GM23248 (cell line): ENCODE results near the gene CFP. TPM values are rescaled to one million over a fixed set of nuclear protein-coding genes. Genes with fewer than 3 reads are reported as not detected.

Source experiments
- DNase-seq: peaks from one replicate; pipeline ENCODE4 v3.0.0-alpha.2; 2015
- H2AFZ ChIP-seq: fragments of 200-600 bp; sonication (generic); 2 replicates; pipeline ENCODE4 v1.6.1; 2016; ENCODE audit warnings: antibody characterized with exemption
- H3F3A ChIP-seq: fragments of 200-600 bp; sonication (generic); 2 replicates; pipeline ENCODE4 v1.6.1; 2016; ENCODE audit warnings: mild to moderate bottlenecking, antibody characterized with exemption, mixed run types; ENCODE audit not compliant: insufficient read depth
- H3K27ac ChIP-seq: fragments of 200-600 bp; sonication (generic); 2 replicates; pipeline ENCODE4 v1.5.1; 2016; ENCODE audit warnings: mild to moderate bottlenecking
- H3K27me3 ChIP-seq: fragments of 200-600 bp; sonication (generic); replicated peaks from 2 replicates; pipeline ENCODE4 v1.6.1; 2016; ENCODE audit warnings: mild to moderate bottlenecking; ENCODE audit not compliant: insufficient read depth
- H3K36me3 ChIP-seq: fragments of 200-600 bp; sonication (generic); 2 replicates; pipeline ENCODE4 v1.6.1; 2016; ENCODE audit warnings: low read depth, mild to moderate bottlenecking
- H3K4me1 ChIP-seq: fragments of 200-600 bp; sonication (generic); 2 replicates; pipeline ENCODE4 v1.6.1; 2016; ENCODE audit warnings: mild to moderate bottlenecking; ENCODE audit not compliant: insufficient read depth
- H3K4me2 ChIP-seq: fragments of 200-600 bp; sonication (generic); one replicate; pipeline ENCODE4 v1.6.1; 2016; ENCODE audit warnings: mild to moderate bottlenecking; ENCODE audit not compliant: unreplicated experiment
- H3K4me3 ChIP-seq: fragments of 200-600 bp; sonication (generic); 2 replicates; pipeline ENCODE4 v1.5.1; 2016; ENCODE audit warnings: mild to moderate bottlenecking
- H3K79me2 ChIP-seq: fragments of 200-600 bp; sonication (generic); 2 replicates; pipeline ENCODE4 v1.6.1; 2016; ENCODE audit warnings: mild to moderate bottlenecking; ENCODE audit not compliant: insufficient read depth
- H3K9ac ChIP-seq: fragments of 200-600 bp; sonication (generic); 2 replicates; pipeline ENCODE4 v1.6.1; 2016; ENCODE audit warnings: mild to moderate bottlenecking
- H3K9me2 ChIP-seq: fragments of 200-600 bp; sonication (generic); 2 replicates; pipeline ENCODE4 v1.6.1; 2016; ENCODE audit warnings: mixed run types, mild to moderate bottlenecking, moderate library complexity; ENCODE audit not compliant: insufficient read depth
- H3K9me3 ChIP-seq: fragments of 200-600 bp; sonication (generic); one replicate; pipeline ENCODE4 v1.6.1; 2017; ENCODE audit warnings: low read depth
- H4K20me1 ChIP-seq: fragments of 200-600 bp; sonication (generic); 2 replicates; pipeline ENCODE4 v1.6.0; 2016; ENCODE audit not compliant: insufficient read depth
- EZH2 ChIP-seq: fragments of 200-600 bp; sonication (generic); IDR thresholded peaks from 2 replicates; pipeline ENCODE4 v1.6.1; 2018; ENCODE audit warnings: antibody characterized with exemption, mild to moderate bottlenecking; ENCODE audit not compliant: insufficient read depth, poor library complexity, severe bottlenecking
- EZH2phosphoT487 ChIP-seq: fragments of 200-600 bp; sonication (generic); IDR thresholded peaks from 2 replicates; pipeline ENCODE4 v1.6.1; 2018; ENCODE audit warnings: antibody characterized with exemption, moderate library complexity, mild to moderate bottlenecking, low read depth; ENCODE audit not compliant: insufficient read depth
- WGBS, 2 experiments: methylation state at CpG; one replicate each; pipeline ENCODE4 v1.1.6; 2015 to 2017; ENCODE audit warnings: low lambda C conversion rate in 2 of 2, low coverage in 1 of 2; ENCODE audit errors: missing lambda C conversion rate in 2 of 2; 5-methylcytosine and 5-hydroxymethylcytosine counted together
- in situ Hi-C: fragments of 300-500 bp; cut with MboI; formaldehyde crosslinking; loops from 2 replicates; pipeline ENCODE4 v1.15.0; 2020
- polyA plus RNA-seq: library from polyadenylated mRNA; unstranded; fragments of >200 nt; fragmentation: Nextera tagmentation; extraction: Ambion mirVana; gene quantifications from 2 replicates; pipeline ENCODE4 v1.2.1, GENCODE V29; 2016
- total RNA-seq: library from RNA; depleted of rRNA; stranded (reverse); fragments of >200 nt; shearing (Covaris generic); gene quantifications from 2 replicates; pipeline ENCODE4 v1.2.3, GENCODE V29; 2014

The CFP gene
- total and polyA plus RNA-seq, 2 experiments from 2014 or later = not detected

DNA sequence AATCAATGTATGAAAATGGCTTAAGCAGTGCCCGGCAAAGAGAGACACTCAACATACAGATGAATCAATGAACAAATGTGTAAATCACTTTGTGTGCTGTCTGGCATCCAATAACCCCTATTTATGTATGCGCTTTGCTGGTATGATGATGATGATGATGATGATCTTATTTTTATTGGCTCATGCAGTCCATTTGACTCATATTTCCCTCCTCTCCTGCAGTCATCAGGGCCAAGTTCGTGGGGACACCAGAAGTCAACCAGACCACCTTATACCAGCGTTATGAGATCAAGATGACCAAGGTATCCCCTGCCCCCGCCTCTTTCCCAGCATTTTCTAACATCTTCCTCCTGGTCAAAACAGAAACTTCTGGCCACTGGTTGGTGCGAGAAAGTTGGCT, 45.0 kb downstream of the CFP start:
- WGBS, 2 experiments = 54 to 65% methylated on average over 6 of the region's 6 CpGs
- Histone ChIP-seq H3K9me2 (no peaks in the 10 kb centered on the region), H3K9me3 (no peaks in the 10 kb centered on the region), H3K36me3 (no peaks in the 10 kb centered on the region; the same call in 1 of the 2 replicates), H4K20me1 (no peaks in the 10 kb centered on the region), H3K27me3 (no peaks in the 10 kb centered on the region), H2AFZ (no peak overlapping the region), H3K4me2 (peak overlapping the region; percentile 76), H3F3A (peaks cover 21% of the 10 kb centered on the region; the same call in 1 of the 2 replicates), H3K79me2 (peaks cover 24% of the 10 kb centered on the region), H3K4me3 (peak overlapping the region; percentile 87), H3K27ac (peak overlapping the region; percentile 80), H3K9ac (peak overlapping the region; percentile 94), H3K4me1 (0 out of 2 replicates have a peak, but pooled peaks cover 4% of the 10 kb centered on the region)
- TF ChIP-seq EZH2phosphoT487 (no peak), EZH2 (no peak)
- in situ Hi-C loops = no loop called here
- no peak for DNase-seq

DNA sequence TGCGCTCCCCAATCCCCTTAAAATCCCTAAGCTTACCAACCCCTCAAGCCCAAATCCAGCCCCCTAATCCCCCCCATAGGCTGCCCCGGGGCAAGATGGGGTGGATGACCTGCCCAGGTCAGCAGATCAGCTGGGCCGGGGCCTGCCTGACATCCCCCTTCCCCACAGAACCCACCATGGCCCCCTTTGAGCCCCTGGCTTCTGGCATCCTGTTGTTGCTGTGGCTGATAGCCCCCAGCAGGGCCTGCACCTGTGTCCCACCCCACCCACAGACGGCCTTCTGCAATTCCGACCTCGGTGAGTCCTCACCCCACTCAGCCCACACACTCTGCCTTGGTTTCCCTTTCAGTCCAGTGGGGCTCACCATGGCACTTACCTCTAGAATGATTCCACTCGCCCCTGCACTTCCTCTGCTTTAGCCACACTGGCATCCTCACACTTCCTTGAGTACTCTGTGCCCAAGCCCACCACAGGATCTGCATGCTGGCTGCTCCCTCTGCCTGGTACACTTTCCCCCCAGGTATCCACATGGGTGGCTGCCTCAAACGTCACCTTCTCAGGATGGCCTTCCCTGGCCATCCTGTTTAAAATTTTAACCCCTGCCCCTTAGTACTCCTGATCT, 46.4 kb downstream of the CFP start:
- Histone ChIP-seq H3K4me1 (0 out of 2 replicates have a peak, but pooled peaks cover 7% of the 10 kb centered on the region), H3K27ac (peak overlapping the region; percentile 80), H3F3A (peaks cover 24% of the 10 kb centered on the region; the same call in 1 of the 2 replicates), H4K20me1 (no peaks in the 10 kb centered on the region), H3K79me2 (peaks cover 24% of the 10 kb centered on the region), H2AFZ (no peak overlapping the region), H3K36me3 (no peaks in the 10 kb centered on the region; the same call in 1 of the 2 replicates), H3K9me3 (no peaks in the 10 kb centered on the region), H3K9ac (peak overlapping the region; percentile 94), H3K27me3 (no peaks in the 10 kb centered on the region), H3K9me2 (no peaks in the 10 kb centered on the region), H3K4me2 (peak overlapping the region; percentile 76), H3K4me3 (peak overlapping the region; percentile 87)
- in situ Hi-C loops = no loop called here
- WGBS, 2 experiments = 17 to 45% methylated on average over 4 to 7 of the region's 8 CpGs
- DNase-seq = no peak
- no peak for TF ChIP-seq EZH2phosphoT487
- no peak for TF ChIP-seq EZH2

DNA sequence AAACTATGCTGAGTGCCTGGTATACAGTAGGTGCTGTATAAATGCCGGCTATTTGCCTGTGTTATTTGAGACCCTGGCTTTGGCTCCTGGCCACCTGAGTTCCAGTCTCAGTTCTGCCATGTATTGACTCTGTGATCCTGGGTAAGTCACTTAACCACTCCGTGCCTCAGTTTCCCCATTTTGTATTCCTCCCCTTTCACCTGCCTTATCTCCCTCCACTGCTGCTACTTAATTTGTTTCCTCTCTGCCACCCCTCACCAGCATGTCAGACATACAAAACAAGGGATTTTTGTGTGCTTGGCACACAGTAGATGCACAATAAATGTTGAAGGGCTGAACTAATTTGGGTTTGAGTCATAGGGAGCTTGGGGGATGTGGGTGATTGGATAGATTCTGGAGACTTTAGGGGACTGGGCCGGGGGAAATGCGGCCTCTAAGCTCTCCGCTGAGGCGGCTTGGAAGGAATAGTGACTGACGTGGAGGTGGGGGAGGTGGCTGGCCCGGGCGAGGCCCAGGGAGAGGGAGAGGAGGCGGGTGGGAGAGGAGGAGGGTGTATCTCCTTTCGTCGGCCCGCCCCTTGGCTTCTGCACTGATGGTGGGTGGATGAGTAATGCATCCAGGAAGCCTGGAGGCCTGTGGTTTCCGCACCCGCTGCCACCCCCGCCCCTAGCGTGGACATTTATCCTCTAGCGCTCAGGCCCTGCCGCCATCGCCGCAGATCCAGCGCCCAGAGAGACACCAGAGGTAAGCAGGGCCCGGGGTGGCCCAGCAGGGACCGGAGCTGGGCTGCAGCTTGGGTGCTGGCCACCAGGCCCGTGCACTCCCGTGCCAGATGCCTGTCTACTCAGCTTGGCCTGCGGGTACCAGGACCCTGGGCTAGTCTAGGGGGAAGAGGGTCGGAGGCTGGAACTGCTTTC, 47.7 kb downstream of the CFP start, which contains the start of gene TIMP1:
TSS of gene TIMP1 (plus strand) at position 706 of the 917 bp plus-strand sequence. CDS start 980 bp downstream, outside the sequence.
- Histone ChIP-seq H3K9me3 (no peaks in the 10 kb centered on the region), H3K4me3 (peak within 1 kb of the TSS; percentile 87), H2AFZ (peak within 1 kb of the TSS; percentile 68; the same call in 1 of the 2 replicates), H3K36me3 (no peaks in the 10 kb centered on the region; the same call in 1 of the 2 replicates), H3F3A (peaks cover 24% of the 10 kb centered on the region; the same call in 1 of the 2 replicates), H3K79me2 (peaks cover 24% of the 10 kb centered on the region), H3K27ac (peak within 1 kb of the TSS; percentile 85), H4K20me1 (no peaks in the 10 kb centered on the region), H3K4me1 (0 out of 2 replicates have a peak, but pooled peaks cover 7% of the 10 kb centered on the region), H3K4me2 (peak within 1 kb of the TSS; percentile 76), H3K9ac (peak within 1 kb of the TSS; percentile 94), H3K9me2 (no peaks in the 10 kb centered on the region), H3K27me3 (no peaks in the 10 kb centered on the region)
- 1 to 2% methylated on average over 14 to 20 of the region's 28 CpGs for WGBS, 2 experiments
- DNase-seq = peak; percentile 95
- TF ChIP-seq EZH2 (no peak), EZH2phosphoT487 (no peak)
- in situ Hi-C loops = no loop called here

DNA sequence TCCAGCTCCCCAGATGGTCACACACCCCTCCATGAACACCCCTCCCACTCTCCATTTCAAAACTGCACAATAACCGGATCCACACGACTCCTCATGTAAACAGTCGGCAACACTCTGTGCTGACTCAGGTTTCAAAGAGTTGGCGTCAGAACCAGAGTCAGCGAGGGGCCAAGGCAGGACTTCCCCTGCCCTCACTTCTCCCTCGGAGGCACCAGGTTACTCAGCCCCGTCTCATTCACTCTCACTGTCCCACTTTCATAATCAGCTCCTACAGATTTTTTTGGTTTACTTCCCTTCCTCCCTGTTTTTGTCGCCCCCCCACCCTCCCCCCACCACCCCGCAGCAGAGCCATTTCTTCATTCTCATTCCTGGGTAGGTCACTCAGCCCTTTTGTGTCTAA, 50.2 kb downstream of the CFP start:
- 0 to 2% methylated on average over 8 to 9 of the region's 9 CpGs for WGBS, 2 experiments
- peak; percentile 86 for DNase-seq
- in situ Hi-C loops = no loop called here
- Histone ChIP-seq H2AFZ (no peak overlapping the region), H3K4me1 (0 out of 2 replicates have a peak, but pooled peaks cover 7% of the 10 kb centered on the region), H3K4me3 (0 out of 2 replicates have a peak overlapping the region, but pooled peaks have one; percentile 26), H3K9me2 (no peaks in the 10 kb centered on the region), H3K27me3 (no peaks in the 10 kb centered on the region), H3K4me2 (no peak overlapping the region), H3K9me3 (no peaks in the 10 kb centered on the region), H3F3A (peaks cover 15% of the 10 kb centered on the region; the same call in 1 of the 2 replicates), H4K20me1 (no peaks in the 10 kb centered on the region), H3K9ac (peak overlapping the region; percentile 58), H3K27ac (peak overlapping the region; percentile 80), H3K36me3 (no peaks in the 10 kb centered on the region; the same call in 1 of the 2 replicates), H3K79me2 (peaks cover 23% of the 10 kb centered on the region)
- TF ChIP-seq EZH2 (no peak), EZH2phosphoT487 (no peak)
